Neural cell (in vitro differentiated cells): ENCODE measurements around the gene PKIB. TPM values are rescaled to one million over a fixed set of nuclear protein-coding genes. Genes with fewer than 3 reads are reported as not detected.
A peak's percentile ranks its signal among the peaks of the same experiment; 100 is the strongest.

ENCODE experiments used
- H2AFZ ChIP-seq: fragments of 200-600, 300-800 bp; sonication (generic), shearing (Covaris generic); 2 replicates; pipeline ENCODE4 v1.6.0; 2014; ENCODE audit warnings: low read depth, mild to moderate bottlenecking, antibody characterized with exemption, low read length, moderate library complexity
- H3F3A ChIP-seq: fragments of 200-600 bp; shearing (Covaris generic); 2 replicates; pipeline ENCODE4 v1.6.1; 2016; ENCODE audit warnings: mild to moderate bottlenecking, moderate library complexity, mixed read lengths, antibody characterized with exemption, low read length; ENCODE audit not compliant: insufficient read depth, poor library complexity, severe bottlenecking
- H3K27ac ChIP-seq: fragments of 200-600, 300-800 bp; sonication (generic), shearing (Covaris generic); 2 replicates; pipeline ENCODE4 v1.5.1; 2014; ENCODE audit warnings: mild to moderate bottlenecking, low read length, moderate library complexity
- H3K27me3 ChIP-seq: fragments of 300-800, 200-600 bp; sonication (generic), shearing (Covaris generic); 2 replicates; pipeline ENCODE4 v1.6.0; 2014; ENCODE audit warnings: mild to moderate bottlenecking, low read depth, low read length, moderate library complexity; ENCODE audit not compliant: insufficient read depth
- H3K36me3 ChIP-seq: fragments of 300-800, 200-600 bp; sonication (generic), shearing (Covaris generic); 2 replicates; pipeline ENCODE4 v1.5.1; 2014; ENCODE audit warnings: mild to moderate bottlenecking, antibody characterized with exemption, low read length, moderate library complexity; ENCODE audit not compliant: insufficient read depth
- H3K4me2 ChIP-seq: fragments of 300-800, 200-600 bp; sonication (generic), shearing (Covaris generic); 2 replicates; pipeline ENCODE4 v1.6.0; 2014; ENCODE audit warnings: mild to moderate bottlenecking, low read length
- H3K4me3 ChIP-seq: fragments of 300-800, 200-600 bp; sonication (generic), shearing (Covaris generic); 2 replicates; pipeline ENCODE4 v1.5.1; 2014; ENCODE audit warnings: mild to moderate bottlenecking, low read length, moderate library complexity
- H3K79me2 ChIP-seq: fragments of 200-600 bp; shearing (Covaris generic); replicated peaks from 2 replicates; pipeline ENCODE4 v1.6.0; 2014; ENCODE audit warnings: mild to moderate bottlenecking, low read length, moderate library complexity; ENCODE audit not compliant: insufficient read depth
- H3K9ac ChIP-seq: fragments of 300-800, 200-600 bp; sonication (generic), shearing (Covaris generic); 2 replicates; pipeline ENCODE4 v1.6.1; 2016; ENCODE audit warnings: mild to moderate bottlenecking, low read length, mixed read lengths
- H3K9me2 ChIP-seq: fragments of 200-600 bp; shearing (Covaris generic); 2 replicates; pipeline ENCODE4 v1.6.1; 2016; ENCODE audit warnings: mild to moderate bottlenecking, low read length, mixed read lengths; ENCODE audit not compliant: insufficient read depth
- H3K9me3 ChIP-seq: fragments of 200-600, 300-800 bp; sonication (generic), shearing (Covaris generic); 2 replicates; pipeline ENCODE4 v1.6.1; 2016; ENCODE audit warnings: mild to moderate bottlenecking, mixed run types, low read length, moderate library complexity, mixed read lengths
- H4K20me1 ChIP-seq: fragments of 200-600 bp; shearing (Covaris generic); 2 replicates; pipeline ENCODE4 v1.6.1; 2016; ENCODE audit warnings: mild to moderate bottlenecking, mixed run types; ENCODE audit not compliant: insufficient read depth
- EP300 ChIP-seq: fragments of 450-650 bp; conservative IDR thresholded peaks from 2 replicates; pipeline ENCODE4 v1.6.1; 2014; ENCODE audit warnings: antibody characterized with exemption, mild to moderate bottlenecking, moderate library complexity; ENCODE audit not compliant: poor library complexity, severe bottlenecking
- EZH2 ChIP-seq: fragments of 200-600, 300-800 bp; shearing (Covaris generic), sonication (generic); IDR thresholded peaks from 2 replicates; pipeline ENCODE4 v1.6.1; 2014; ENCODE audit warnings: antibody characterized with exemption, low read length, borderline replicate concordance, mild to moderate bottlenecking; ENCODE audit not compliant: insufficient read depth, poor library complexity, severe bottlenecking
- MXI1 ChIP-seq: fragments of 450-650 bp; conservative IDR thresholded peaks from 2 replicates; pipeline ENCODE4 v1.6.1; 2014; ENCODE audit warnings: antibody characterized with exemption, mild to moderate bottlenecking; ENCODE audit not compliant: poor library complexity, severe bottlenecking
- POLR2AphosphoS5 ChIP-seq: IDR thresholded peaks from 2 replicates; pipeline ENCODE4 v1.6.1; 2012
- RAD21 ChIP-seq: fragments of 450-650 bp; conservative IDR thresholded peaks from 2 replicates; pipeline ENCODE4 v1.6.1; 2014; ENCODE audit warnings: antibody characterized with exemption, mild to moderate bottlenecking, moderate library complexity
- SMC3 ChIP-seq: fragments of 450-650 bp; conservative IDR thresholded peaks from 2 replicates; pipeline ENCODE4 v1.6.1; 2014; ENCODE audit warnings: antibody characterized with exemption, mild to moderate bottlenecking, moderate library complexity; ENCODE audit not compliant: poor library complexity
- TAF1 ChIP-seq: IDR thresholded peaks from 2 replicates; pipeline ENCODE4 v1.6.1; 2012; ENCODE audit warnings: low read depth
- polyA plus RNA-seq: library from polyadenylated mRNA; depleted of rRNA; stranded (reverse); fragments of >200 nt; gene quantifications from 2 replicates; pipeline ENCODE4 v1.2.3, GENCODE V29; 2014
- TF ChIP-seq, protein P1 (sequence below): IDR thresholded peaks from 2 replicates; pipeline ENCODE4 v1.6.1; 2012; ENCODE audit warnings: borderline replicate concordance
- TF ChIP-seq, protein P2 (sequence below): fragments of 450-650 bp; IDR thresholded peaks from 2 replicates; pipeline ENCODE4 v1.5.1; 2014; ENCODE audit warnings: antibody characterized with exemption, mild to moderate bottlenecking, moderate library complexity; ENCODE audit not compliant: poor library complexity, severe bottlenecking

The PKIB gene
- polyA plus RNA-seq, 1 donor from 2014 or later = 22.8 TPM

DNA sequence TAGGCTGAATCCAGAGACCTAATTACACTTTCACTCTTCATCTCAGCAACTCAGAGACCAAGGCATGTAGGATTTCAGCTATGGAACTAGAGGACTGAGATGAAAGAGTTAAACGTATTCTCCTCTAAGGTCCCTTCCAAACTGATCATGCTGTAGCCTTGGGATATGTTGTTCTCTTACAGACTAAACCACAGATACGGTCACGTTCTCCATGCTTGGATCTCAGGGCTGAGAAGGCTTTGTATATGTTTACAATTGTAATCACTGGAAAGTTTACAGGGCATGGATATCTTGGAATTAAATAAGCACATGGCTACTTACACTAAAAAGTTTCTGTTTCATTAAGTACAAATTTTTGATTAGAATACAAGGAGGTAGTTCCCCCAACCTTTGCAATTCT is 50.1 kb downstream of the PKIB start:
- Histone ChIP-seq H3K4me2 (no peak overlapping the region), H4K20me1 (no peaks in the 10 kb centered on the region), H3K4me3 (no peak overlapping the region), H3K79me2 (no peaks in the 10 kb centered on the region), H3K9me2 (no peaks in the 10 kb centered on the region), H2AFZ (no peak overlapping the region), H3K9me3 (no peaks in the 10 kb centered on the region), H3K27ac (no peak overlapping the region), H3K9ac (no peak overlapping the region), H3F3A (no peaks in the 10 kb centered on the region), H3K27me3 (no peaks in the 10 kb centered on the region), H3K36me3 (no peaks in the 10 kb centered on the region)
- TF ChIP-seq, protein P1, sequence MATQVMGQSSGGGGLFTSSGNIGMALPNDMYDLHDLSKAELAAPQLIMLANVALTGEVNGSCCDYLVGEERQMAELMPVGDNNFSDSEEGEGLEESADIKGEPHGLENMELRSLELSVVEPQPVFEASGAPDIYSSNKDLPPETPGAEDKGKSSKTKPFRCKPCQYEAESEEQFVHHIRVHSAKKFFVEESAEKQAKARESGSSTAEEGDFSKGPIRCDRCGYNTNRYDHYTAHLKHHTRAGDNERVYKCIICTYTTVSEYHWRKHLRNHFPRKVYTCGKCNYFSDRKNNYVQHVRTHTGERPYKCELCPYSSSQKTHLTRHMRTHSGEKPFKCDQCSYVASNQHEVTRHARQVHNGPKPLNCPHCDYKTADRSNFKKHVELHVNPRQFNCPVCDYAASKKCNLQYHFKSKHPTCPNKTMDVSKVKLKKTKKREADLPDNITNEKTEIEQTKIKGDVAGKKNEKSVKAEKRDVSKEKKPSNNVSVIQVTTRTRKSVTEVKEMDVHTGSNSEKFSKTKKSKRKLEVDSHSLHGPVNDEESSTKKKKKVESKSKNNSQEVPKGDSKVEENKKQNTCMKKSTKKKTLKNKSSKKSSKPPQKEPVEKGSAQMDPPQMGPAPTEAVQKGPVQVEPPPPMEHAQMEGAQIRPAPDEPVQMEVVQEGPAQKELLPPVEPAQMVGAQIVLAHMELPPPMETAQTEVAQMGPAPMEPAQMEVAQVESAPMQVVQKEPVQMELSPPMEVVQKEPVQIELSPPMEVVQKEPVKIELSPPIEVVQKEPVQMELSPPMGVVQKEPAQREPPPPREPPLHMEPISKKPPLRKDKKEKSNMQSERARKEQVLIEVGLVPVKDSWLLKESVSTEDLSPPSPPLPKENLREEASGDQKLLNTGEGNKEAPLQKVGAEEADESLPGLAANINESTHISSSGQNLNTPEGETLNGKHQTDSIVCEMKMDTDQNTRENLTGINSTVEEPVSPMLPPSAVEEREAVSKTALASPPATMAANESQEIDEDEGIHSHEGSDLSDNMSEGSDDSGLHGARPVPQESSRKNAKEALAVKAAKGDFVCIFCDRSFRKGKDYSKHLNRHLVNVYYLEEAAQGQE = no peak
- TF ChIP-seq RAD21 (no peak), POLR2AphosphoS5 (no peak), MXI1 (no peak), EZH2 (no peak)

DNA sequence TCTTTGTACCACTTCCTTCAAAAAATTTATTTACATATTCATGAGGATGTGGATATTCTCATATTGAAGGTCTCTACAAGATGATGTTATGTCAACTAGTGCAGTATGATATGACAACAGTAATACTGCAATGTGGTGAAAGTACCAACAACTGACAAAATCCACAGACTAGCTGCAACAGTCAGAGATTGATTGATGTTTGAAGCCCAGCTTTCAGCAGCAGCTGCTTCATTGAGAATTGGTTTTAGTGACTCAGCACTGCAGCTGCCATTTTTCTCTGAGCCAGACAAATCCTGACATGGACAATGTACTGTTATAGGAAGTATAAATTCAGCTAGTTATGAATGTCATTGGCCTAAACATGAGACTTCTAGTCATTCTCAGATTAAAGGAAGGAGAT is 53.8 kb downstream of the PKIB start:
- H3K9me3 ChIP-seq = no peaks in the 10 kb centered on the region
- no peak overlapping the region for H3K27ac ChIP-seq
- H4K20me1 ChIP-seq = no peaks in the 10 kb centered on the region
- H3K9me2 ChIP-seq = no peaks in the 10 kb centered on the region
- H3K36me3 ChIP-seq = no peaks in the 10 kb centered on the region
- no peak overlapping the region for H3K9ac ChIP-seq
- no peaks in the 10 kb centered on the region for H3K79me2 ChIP-seq
- no peak overlapping the region for H2AFZ ChIP-seq
- no peaks in the 10 kb centered on the region for H3K27me3 ChIP-seq
- TF ChIP-seq POLR2AphosphoS5 (peak; percentile 89), EP300 (peak; percentile 63)
- TF ChIP-seq, protein P1 = no peak
- no peak overlapping the region for H3K4me3 ChIP-seq
- no peaks in the 10 kb centered on the region for H3F3A ChIP-seq
- H3K4me2 ChIP-seq = no peak overlapping the region

DNA sequence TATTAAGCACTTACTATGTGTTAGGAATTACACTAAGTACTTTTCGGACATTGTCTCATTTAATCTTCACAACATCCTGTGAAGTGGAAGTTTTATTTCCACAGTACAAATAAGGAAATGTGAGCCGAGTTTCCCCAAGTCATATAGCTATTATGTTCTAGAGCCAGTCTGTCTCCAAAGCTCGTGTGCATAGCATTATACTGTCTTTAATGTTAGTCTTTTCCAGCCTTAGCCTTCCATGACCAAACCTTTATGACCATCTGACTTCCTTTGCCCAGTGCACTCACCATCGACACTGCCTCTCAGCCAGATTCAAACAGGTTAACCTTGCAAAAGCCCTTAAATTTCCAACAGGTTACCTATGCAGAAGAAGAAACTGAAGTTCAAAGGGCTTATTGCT is 55.7 kb downstream of the PKIB start:
- Histone ChIP-seq H3K9me2 (no peaks in the 10 kb centered on the region), H3K4me3 (no peak overlapping the region), H3K9ac (no peak overlapping the region), H4K20me1 (no peaks in the 10 kb centered on the region), H3K27ac (no peak overlapping the region), H3K4me2 (no peak overlapping the region), H3K27me3 (no peaks in the 10 kb centered on the region), H3F3A (no peaks in the 10 kb centered on the region), H3K79me2 (no peaks in the 10 kb centered on the region), H3K36me3 (no peaks in the 10 kb centered on the region), H2AFZ (no peak overlapping the region), H3K9me3 (no peaks in the 10 kb centered on the region)
- TF ChIP-seq, protein P1 = no peak
- TF ChIP-seq SMC3 (no peak), MXI1 (no peak), EP300 (no peak), EZH2 (no peak), POLR2AphosphoS5 (no peak), TAF1 (no peak), RAD21 (no peak)
- TF ChIP-seq, protein P2, sequence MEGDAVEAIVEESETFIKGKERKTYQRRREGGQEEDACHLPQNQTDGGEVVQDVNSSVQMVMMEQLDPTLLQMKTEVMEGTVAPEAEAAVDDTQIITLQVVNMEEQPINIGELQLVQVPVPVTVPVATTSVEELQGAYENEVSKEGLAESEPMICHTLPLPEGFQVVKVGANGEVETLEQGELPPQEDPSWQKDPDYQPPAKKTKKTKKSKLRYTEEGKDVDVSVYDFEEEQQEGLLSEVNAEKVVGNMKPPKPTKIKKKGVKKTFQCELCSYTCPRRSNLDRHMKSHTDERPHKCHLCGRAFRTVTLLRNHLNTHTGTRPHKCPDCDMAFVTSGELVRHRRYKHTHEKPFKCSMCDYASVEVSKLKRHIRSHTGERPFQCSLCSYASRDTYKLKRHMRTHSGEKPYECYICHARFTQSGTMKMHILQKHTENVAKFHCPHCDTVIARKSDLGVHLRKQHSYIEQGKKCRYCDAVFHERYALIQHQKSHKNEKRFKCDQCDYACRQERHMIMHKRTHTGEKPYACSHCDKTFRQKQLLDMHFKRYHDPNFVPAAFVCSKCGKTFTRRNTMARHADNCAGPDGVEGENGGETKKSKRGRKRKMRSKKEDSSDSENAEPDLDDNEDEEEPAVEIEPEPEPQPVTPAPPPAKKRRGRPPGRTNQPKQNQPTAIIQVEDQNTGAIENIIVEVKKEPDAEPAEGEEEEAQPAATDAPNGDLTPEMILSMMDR = no peak
